GM12872 (cell line): ENCODE data around the gene FAM9A.
A peak's percentile ranks its signal among the peaks of the same experiment; 100 is the strongest.

Source experiments
- CTCF ChIP-seq: IDR thresholded peaks from 3 replicates; pipeline ENCODE4 v1.5.1; 2011; ENCODE audit warnings: low read depth, mild to moderate bottlenecking, low read length, moderate library complexity; ENCODE audit not compliant: insufficient read depth

The FAM9A gene

DNA sequence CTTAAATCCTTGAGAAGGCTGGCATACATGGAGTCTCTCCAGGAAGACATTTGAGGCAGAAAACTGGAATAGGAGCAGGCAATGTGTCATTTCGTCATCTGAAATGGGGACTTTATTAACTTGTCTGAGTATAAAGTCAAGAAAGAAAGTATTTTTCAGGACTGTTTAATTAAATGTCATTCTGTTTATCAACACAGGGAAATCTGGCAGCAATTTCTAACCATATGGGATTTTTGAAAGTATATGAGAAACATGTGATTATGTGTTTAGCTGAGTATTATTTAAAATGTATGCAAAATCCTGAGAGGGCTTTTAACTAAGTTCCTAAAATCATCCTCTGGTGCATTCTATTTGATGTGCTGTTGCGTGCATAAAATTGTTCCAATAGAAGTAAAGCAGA, 3.9 kb upstream of the FAM9A start:
- TF ChIP-seq CTCF: no peak

GRCh38 chrX:8803326-8803725, 2.1 kb upstream of the FAM9A start:
- TF ChIP-seq CTCF: no peak

DNA sequence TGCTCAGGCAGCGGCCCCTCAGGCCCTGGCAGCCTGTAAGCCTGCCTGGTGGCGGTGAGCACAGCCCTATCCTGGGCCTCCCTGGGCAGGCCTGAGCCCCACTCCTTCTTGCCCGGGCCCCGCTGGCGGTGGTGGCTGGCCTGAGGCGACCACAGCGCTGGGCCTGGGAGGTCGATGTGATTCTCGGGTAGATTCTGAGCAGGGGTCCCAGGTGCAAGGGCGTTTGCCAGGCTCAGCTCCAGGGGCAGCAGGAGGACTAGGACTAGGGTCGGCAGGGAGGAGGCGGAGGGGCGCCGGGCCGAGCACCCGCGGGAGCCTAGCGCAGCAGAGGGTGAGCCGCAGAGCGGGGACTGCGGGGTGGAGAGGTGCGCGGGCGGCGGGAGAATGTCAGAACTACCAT, 17.0 kb downstream of the FAM9A start:
- TF ChIP-seq CTCF: no peak

DNA sequence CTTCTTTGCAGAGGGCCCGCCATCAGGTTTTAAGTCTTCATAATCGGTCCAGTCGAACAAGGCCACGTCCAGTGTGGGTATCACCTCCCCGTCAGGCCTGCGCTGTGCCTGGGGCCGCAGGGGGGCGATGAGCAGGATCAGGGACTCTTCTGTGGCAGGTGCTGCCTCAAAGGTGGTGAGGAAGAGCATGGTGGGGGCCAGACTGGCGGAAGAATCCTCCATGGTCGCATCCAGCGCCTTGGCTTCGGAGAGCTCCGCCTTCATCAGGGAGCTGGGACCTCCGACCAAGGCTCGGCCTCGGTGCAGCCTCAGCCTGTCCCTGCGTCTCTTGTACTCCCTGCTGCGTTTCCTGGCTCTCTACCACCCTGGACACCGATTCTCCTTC, 17.5 kb downstream of the FAM9A start:
- TF ChIP-seq CTCF: no peak

- TF ChIP-seq CTCF: peak; percentile 57
Measured at GRCh38 chrX:8783097-8783713, 18.0 kb downstream of the FAM9A start.

DNA sequence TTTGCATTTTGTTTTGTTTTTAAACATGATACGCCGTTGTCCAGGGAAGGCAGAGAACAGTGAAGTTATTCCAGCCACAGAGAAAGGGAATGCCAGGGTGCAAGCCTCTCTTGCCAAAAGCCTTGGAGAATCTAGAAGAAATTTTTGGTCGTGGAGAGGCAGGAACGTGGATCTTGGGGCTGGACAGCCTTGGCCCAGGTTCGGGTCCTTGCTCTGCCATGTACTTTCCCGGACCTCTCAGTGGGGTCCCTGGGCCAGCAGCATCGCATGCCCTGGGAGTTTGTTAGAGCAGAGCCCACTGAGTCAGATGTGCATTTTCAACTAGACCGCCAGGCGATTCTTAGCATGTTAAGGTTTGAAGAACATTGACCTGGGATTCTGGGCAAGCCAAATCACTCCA, 18.6 kb downstream of the FAM9A start:
- no peak for TF ChIP-seq CTCF

- TF ChIP-seq CTCF: no peak
Measured at GRCh38 chrX:8773117-8773516, 28.1 kb downstream of the FAM9A start.
